Breast epithelium (tissue), 3 donors: ENCODE measurements around the gene MLC1.

Experiments
- CTCF ChIP-seq, 3 donors: fragments of 450-650 bp; IDR thresholded peaks; one replicate each; pipeline ENCODE4 v1.5.1; 2016 to 2017; ENCODE audit warnings: antibody characterized with exemption in 3 of 3, mild to moderate bottlenecking in 3 of 3, moderate library complexity in 3 of 3
- POLR2A ChIP-seq: fragments of 450-650 bp; IDR thresholded peaks from one replicate; pipeline ENCODE4 v1.6.1; 2016; ENCODE audit warnings: antibody characterized with exemption, mild to moderate bottlenecking, moderate library complexity
- POLR2AphosphoS5 ChIP-seq, 3 donors: sonication (generic); formaldehyde crosslinking; IDR thresholded peaks; one replicate each; pipeline ENCODE4 v1.6.1; 2017; ENCODE audit warnings: antibody characterized with exemption in 3 of 3

GRCh38 chr22:50080077-50080465 is 5.2 kb downstream of the MLC1 start:
- TF ChIP-seq POLR2AphosphoS5 (IDR thresholded peaks at IDR 0.05), result no peak
- no peak for TF ChIP-seq CTCF (IDR thresholded peaks at IDR 0.05)
- no peak for TF ChIP-seq POLR2A
